Panc1 (cell line): Measurements from ENCODE around the gene CNGA4.

Experiments used
- POLR2AphosphoS5 ChIP-seq: IDR thresholded peaks from 2 replicates; pipeline ENCODE4 v1.6.1; 2012; ENCODE audit warnings: mild to moderate bottlenecking, low read depth, low read length, moderate library complexity
- SIN3A ChIP-seq: IDR thresholded peaks from 2 replicates; pipeline ENCODE4 v1.6.1; 2012; ENCODE audit warnings: low read depth, mild to moderate bottlenecking, low read length, moderate library complexity, borderline replicate concordance; ENCODE audit not compliant: insufficient read depth
- TCF7L2 ChIP-seq: IDR thresholded peaks from 2 replicates; pipeline ENCODE4 v1.6.1; 2011; ENCODE audit warnings: mild to moderate bottlenecking, low read depth, low read length, inconsistent platforms
- TF ChIP-seq, protein P1 (sequence below): fragments of 450-650 bp; IDR thresholded peaks from 2 replicates; pipeline ENCODE4 v1.5.1; 2017; ENCODE audit warnings: mild to moderate bottlenecking

DNA sequence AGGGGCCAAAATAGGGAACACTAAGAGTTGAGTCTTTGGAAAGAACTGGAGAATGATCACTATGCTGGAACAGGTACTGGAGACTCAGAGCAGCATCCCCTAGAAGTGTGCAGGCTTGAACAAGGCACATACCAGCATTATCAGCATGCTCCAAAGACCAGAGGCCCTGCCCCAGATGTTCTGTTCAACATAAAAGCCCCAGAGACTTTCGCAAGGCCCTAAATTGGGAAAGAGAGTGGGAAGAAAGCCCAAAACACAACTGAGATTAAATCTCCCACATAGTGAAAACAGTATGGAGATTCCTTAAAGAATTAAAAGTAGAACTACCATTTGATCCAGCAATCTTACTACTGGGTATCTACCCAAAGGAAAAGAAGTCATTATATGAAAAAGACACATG, 9.4 kb downstream of the CNGA4 start:
- TF ChIP-seq, protein P1, sequence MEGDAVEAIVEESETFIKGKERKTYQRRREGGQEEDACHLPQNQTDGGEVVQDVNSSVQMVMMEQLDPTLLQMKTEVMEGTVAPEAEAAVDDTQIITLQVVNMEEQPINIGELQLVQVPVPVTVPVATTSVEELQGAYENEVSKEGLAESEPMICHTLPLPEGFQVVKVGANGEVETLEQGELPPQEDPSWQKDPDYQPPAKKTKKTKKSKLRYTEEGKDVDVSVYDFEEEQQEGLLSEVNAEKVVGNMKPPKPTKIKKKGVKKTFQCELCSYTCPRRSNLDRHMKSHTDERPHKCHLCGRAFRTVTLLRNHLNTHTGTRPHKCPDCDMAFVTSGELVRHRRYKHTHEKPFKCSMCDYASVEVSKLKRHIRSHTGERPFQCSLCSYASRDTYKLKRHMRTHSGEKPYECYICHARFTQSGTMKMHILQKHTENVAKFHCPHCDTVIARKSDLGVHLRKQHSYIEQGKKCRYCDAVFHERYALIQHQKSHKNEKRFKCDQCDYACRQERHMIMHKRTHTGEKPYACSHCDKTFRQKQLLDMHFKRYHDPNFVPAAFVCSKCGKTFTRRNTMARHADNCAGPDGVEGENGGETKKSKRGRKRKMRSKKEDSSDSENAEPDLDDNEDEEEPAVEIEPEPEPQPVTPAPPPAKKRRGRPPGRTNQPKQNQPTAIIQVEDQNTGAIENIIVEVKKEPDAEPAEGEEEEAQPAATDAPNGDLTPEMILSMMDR: no peak
- TF ChIP-seq POLR2AphosphoS5 (no peak), SIN3A (no peak), TCF7L2 (no peak)
